HG02870 (cell line): ENCODE results near the gene TRMT6.

Source experiments
- ATAC-seq: cut with Tn5 transposase; IDR thresholded peaks from one replicate; pipeline ENCODE4 v1.9.1; 2021; ENCODE audit warnings: mild to moderate bottlenecking, moderate library complexity; ENCODE audit not compliant: unreplicated experiment

The TRMT6 gene

DNA sequence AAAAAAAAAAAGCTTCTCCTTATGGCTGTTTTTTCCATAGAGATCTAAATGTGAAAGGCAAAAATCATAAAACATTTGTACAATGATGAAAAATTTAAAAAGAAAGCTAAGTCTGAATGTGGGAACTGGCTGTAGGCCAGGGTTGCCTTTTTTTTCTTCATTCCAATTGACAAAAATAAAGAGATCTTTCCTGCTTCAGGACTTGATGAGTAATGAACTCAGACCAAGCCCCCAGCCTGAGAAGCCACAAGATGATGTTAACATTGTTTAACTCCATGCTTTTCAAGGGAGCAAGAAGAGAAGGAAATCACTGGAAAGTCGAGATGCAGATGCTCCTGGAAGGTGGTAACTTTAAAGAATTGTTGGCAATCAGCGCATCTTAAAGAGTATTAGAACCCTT is 41.4 kb downstream of the TRMT6 start:
- ATAC-seq, result no peak

DNA sequence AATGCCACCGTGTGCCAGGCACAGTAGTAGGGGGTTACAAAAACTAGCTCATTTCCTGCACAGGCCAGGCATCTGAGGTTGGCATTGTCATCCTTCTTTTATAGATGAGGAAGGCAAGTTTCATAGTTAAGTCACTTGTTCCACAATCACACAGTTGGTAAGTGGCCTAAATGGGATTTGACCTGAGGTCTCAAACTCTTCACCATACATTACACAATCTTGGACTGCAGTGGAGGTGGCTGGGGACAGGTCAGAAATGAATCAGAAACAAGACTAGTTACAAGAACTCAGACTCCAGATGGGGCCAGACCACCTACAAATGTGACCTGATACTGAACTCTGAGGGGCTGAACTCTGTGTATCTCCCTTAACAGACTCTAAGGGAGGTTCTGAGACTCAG is 49.4 kb downstream of the TRMT6 start:
- no peak for ATAC-seq

DNA sequence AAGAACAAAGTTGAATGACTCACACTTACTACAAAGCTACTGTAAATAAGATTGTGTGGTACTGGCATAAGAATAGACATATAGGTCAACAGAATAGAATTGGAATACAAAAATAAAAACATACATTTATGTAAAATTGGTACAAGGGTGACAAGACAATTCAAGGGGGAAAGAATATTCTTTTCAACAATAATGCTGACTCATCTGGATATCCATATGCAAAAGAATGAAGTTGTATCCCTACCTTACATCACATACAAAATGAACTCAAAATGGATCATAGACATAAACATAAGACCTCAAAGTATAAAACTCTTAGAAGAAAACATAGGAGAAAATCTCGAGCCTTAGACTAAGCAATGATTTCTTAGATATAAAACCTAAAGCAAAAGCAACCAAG is 50.9 kb downstream of the TRMT6 start:
- ATAC-seq, result no peak

DNA sequence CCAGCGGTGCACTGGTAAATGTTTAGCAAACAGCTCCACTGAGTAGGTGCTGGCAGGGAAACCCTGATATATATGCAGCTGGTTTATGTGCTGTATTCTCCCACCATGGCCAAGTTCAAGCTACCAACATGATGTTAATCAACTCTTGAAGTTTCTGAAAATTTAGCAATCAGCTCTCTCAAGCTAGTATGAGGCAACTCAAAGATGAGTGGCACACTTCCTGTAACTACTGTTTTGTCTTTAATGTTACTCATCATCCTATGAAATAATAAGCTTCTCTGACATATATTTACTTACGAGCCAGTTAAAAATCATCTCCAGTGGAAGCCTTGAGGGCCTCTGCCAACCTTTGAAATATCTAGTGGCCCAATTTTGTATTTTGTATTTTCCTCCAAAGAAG is 54.7 kb downstream of the TRMT6 start:
- no peak for ATAC-seq

DNA sequence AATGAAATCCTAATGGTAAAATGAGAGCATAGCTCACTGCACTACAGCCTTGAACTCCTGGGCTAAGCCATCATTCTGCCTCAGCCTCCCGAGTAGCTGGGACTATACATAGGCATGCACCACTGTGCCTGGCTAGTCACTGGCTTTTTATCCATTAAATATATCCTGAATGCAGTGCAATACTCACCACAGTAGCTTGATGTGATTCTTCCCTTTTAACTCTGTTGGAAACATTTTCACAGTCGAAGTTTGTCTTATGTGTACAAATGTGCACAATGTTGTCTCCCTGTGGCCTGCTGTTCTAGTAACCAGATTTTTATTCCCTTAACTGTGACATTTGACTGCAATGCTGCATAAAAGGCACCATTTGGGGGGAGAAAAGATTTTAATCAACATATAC is 56.7 kb downstream of the TRMT6 start:
- ATAC-seq, result no peak

DNA sequence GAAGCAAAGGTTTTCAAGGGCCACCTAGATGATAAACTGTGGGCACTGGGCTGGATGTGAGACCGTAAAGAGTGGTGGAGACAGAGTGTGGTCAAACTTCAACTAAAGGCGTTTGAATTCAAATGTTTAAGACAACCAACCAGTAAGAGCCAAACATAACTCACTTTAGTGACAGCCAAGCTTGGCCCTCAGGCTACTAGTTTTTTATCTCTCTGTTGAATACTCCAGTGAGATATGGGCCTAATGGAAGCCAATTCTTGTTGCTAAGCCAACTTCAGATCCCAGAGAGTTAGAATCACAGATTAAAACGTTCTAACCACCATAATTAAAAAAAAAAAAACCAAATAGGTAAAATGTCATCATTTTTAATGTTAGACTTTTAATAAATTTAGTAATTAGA is 57.3 kb downstream of the TRMT6 start:
- ATAC-seq, result no peak

DNA sequence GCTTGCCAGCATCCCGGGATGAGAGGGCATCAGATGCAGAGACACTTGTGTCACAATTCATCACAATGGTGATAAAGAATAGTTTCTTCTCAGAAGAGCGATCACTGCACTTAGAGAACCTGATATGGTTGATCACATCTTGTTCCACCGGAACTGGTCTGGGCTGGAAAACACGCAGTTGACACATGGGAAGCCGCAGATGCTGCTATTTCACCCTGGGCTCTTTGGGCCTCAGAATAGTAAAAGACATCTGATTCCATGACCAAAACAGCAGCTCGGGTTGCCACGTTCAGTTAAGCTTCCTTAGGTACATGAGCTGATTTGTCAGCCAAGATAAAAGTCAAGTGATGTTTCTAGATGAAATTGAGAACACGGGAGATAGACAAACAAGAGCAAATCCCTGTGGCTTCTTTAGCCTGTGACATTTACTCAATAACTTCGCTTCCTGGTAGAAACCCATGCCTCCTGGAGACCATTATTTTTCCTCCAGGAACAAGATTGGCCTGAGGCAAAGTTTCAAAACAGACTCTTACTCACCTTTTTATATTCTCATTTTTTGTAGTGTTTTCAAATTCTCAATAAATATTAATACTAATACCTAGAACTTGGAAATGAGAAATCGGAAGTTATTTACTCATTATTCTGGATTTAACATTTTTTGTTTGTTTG is 59.4 kb downstream of the TRMT6 start:
- ATAC-seq, result no peak

DNA sequence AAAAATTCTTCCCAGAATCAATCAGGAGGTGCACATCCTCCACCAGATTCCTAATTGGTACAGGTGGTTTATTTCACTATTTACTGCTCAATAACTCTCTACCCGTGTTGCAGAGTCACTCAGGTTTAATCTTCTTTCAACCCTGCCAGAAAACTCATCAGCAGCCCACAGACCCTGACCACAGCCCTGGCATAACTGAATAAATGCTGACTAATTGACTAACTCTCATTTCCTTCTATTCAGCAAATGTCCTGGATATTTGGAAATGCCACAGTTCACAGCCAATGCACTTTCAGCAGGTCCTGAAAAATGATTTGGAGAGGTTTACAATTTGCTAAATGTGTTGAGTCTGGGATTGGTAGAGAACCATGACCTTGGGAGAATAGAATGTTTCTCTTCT is 62.3 kb downstream of the TRMT6 start:
- ATAC-seq, result no peak

DNA sequence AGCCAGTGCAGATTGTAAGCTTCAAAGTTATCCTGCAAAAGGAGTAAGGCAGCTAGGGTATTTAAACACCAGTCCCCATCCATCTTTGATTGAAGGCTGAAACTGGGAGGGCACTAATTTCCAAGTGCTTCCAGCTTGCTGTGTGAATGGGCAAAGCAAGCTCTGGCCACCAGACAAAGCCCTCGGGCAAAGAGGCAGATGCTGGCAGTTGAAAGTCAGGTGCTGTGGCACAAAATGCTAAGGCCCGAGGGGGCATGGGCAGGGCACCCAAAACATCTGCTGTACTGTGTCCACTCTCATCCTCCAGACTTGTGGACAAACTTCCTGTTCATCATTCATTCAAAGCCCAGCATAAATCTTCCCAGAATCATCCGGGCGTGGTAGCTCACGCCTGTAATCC is 62.9 kb downstream of the TRMT6 start:
- ATAC-seq, result no peak
